Tibial nerve (tissue), 4 donors: ENCODE data around the gene ICE1. TPM values are rescaled to one million over a fixed set of nuclear protein-coding genes. Genes with fewer than 3 reads are reported as not detected.
"Not testable (repeated sequence)": the region's sequence is repeated elsewhere in the genome, so short reads cannot be mapped to it uniquely, and the experiment has no call there.

ENCODE experiments used
- DNase-seq, 2 donors: peaks; one replicate each; pipeline ENCODE4 v3.0.0-alpha.2; 2019; ENCODE audit warnings: low spot score in 2 of 2
- H3K27ac ChIP-seq, 4 donors: fragments of 200-600 bp; sonication (generic) in 3 of 4; one replicate each; pipeline ENCODE4 v1.5.1; 2017 to 2019; ENCODE audit warnings: mild to moderate bottlenecking in 1 of 4
- H3K27me3 ChIP-seq, 2 donors: fragments of 200-600 bp; sonication (generic) in 1 of 2; one replicate each; pipeline versions ENCODE4 v1.5.1 to v1.6.0; 2017 to 2019
- H3K36me3 ChIP-seq, 3 donors: fragments of 200-600 bp; sonication (generic); one replicate each; pipeline ENCODE4 v1.5.1; 2018 to 2019
- H3K4me1 ChIP-seq, 4 donors: fragments of 200-600 bp; sonication (generic) in 3 of 4; one replicate each; pipeline ENCODE4 v1.5.1; 2017 to 2019
- H3K4me3 ChIP-seq, 4 donors: fragments of 200-600 bp; sonication (generic) in 3 of 4; one replicate each; pipeline ENCODE4 v1.5.1; 2017 to 2019; ENCODE audit warnings: mild to moderate bottlenecking in 1 of 4, moderate library complexity in 1 of 4
- H3K9me3 ChIP-seq, 4 donors: fragments of 200-600 bp; sonication (generic) in 3 of 4; one replicate each; pipeline ENCODE4 v1.5.1; 2017 to 2019
- EP300 ChIP-seq, 2 donors: sonication (generic); formaldehyde crosslinking; IDR thresholded peaks; one replicate each; pipeline ENCODE4 v1.6.1; 2017; ENCODE audit warnings: antibody characterized with exemption in 2 of 2, mild to moderate bottlenecking in 1 of 2
- POLR2A ChIP-seq, 2 donors: fragments of 450-650 bp; IDR thresholded peaks; one replicate each; pipeline ENCODE4 v1.6.1; 2017; ENCODE audit warnings: antibody characterized with exemption in 2 of 2, mild to moderate bottlenecking in 2 of 2, moderate library complexity in 2 of 2
- WGBS, 2 donors: methylation state at CpG; one replicate each; pipeline ENCODE4 v1.1.5; 2018; 5-methylcytosine and 5-hydroxymethylcytosine counted together
- total RNA-seq, 4 donors: library from RNA; depleted of rRNA; stranded (reverse); fragments of >200 nt; gene quantifications; one replicate each; pipeline ENCODE4 v1.1.0, GENCODE V29; 2016
- TF ChIP-seq, protein P1 (sequence below), 5 experiments: fragments of 200-600 bp in 3 of 5; fragments of 450-650 bp in 2 of 5; sonication (generic) in 3 of 5; IDR thresholded peaks; one replicate each; pipeline ENCODE4 v1.5.1; 2016 to 2019; ENCODE audit warnings: antibody characterized with exemption in 5 of 5, mild to moderate bottlenecking in 3 of 5, moderate library complexity in 2 of 5

Gene ICE1
- total RNA-seq, 4 donors from 2014 or later, result 30.9 to 37.5 (median 33.7) TPM

DNA sequence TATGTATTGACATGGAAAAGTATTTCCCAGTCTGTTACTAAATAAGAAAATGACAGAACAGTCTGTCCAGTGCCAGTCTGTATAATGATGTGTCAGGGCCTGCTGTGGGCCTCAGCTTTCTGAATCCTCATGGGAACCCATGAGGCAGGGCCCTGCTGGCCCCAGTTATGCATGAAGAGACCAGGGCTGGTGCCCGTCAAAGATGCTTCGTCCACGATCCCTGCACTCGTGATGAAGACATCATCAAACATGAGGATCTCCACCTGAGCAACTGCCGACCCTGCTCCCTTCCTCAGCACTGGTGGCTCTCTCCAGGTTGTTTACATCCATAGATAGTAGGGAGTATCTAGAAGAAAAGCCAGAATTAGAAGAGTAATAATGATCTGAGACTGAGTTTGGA lies 52.5 kb downstream of the ICE1 start:
- Histone ChIP-seq H3K9me3 (no peaks in the 10 kb centered on the region), H3K27me3 (no peaks in the 10 kb centered on the region), H3K27ac (no peak overlapping the region), H3K4me3 (no peak overlapping the region), H3K36me3 (peaks cover 0 to 77% (median 7%) of the 10 kb centered on the region in 3 donors), H3K4me1 (no peaks in the 10 kb centered on the region)
- TF ChIP-seq, protein P1, sequence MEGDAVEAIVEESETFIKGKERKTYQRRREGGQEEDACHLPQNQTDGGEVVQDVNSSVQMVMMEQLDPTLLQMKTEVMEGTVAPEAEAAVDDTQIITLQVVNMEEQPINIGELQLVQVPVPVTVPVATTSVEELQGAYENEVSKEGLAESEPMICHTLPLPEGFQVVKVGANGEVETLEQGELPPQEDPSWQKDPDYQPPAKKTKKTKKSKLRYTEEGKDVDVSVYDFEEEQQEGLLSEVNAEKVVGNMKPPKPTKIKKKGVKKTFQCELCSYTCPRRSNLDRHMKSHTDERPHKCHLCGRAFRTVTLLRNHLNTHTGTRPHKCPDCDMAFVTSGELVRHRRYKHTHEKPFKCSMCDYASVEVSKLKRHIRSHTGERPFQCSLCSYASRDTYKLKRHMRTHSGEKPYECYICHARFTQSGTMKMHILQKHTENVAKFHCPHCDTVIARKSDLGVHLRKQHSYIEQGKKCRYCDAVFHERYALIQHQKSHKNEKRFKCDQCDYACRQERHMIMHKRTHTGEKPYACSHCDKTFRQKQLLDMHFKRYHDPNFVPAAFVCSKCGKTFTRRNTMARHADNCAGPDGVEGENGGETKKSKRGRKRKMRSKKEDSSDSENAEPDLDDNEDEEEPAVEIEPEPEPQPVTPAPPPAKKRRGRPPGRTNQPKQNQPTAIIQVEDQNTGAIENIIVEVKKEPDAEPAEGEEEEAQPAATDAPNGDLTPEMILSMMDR (IDR thresholded peaks at IDR 0.05), result no peak
- TF ChIP-seq EP300 (IDR thresholded peaks at IDR 0.05), result no peak
- TF ChIP-seq POLR2A (IDR thresholded peaks at IDR 0.05), result no peak
- DNase-seq, result no peak
- WGBS, 2 donors, result 89 to 96% methylated on average over 5 of the region's 5 CpGs

GRCh38 chr5:5475975-5476374 lies 53.5 kb downstream of the ICE1 start:
- no peak overlapping the region for H3K27ac ChIP-seq
- no peaks in the 10 kb centered on the region for H3K4me1 ChIP-seq
- H3K36me3 ChIP-seq, result peaks cover 0 to 74% (median 7%) of the 10 kb centered on the region in 3 donors
- H3K9me3 ChIP-seq, result no peaks in the 10 kb centered on the region
- TF ChIP-seq, protein P1 (IDR thresholded peaks at IDR 0.05), result no peak
- no peak for TF ChIP-seq EP300 (IDR thresholded peaks at IDR 0.05)
- TF ChIP-seq POLR2A (IDR thresholded peaks at IDR 0.05), result no peak
- no peak for DNase-seq
- WGBS, 2 donors, result 98% methylated on average over 2 of the region's 2 CpGs
- no peaks in the 10 kb centered on the region for H3K27me3 ChIP-seq
- no peak overlapping the region for H3K4me3 ChIP-seq

GRCh38 chr5:5479578-5479977 lies 57.1 kb downstream of the ICE1 start:
- peaks cover 0 to 70% (median 5%) of the 10 kb centered on the region in 3 donors for H3K36me3 ChIP-seq

DNA sequence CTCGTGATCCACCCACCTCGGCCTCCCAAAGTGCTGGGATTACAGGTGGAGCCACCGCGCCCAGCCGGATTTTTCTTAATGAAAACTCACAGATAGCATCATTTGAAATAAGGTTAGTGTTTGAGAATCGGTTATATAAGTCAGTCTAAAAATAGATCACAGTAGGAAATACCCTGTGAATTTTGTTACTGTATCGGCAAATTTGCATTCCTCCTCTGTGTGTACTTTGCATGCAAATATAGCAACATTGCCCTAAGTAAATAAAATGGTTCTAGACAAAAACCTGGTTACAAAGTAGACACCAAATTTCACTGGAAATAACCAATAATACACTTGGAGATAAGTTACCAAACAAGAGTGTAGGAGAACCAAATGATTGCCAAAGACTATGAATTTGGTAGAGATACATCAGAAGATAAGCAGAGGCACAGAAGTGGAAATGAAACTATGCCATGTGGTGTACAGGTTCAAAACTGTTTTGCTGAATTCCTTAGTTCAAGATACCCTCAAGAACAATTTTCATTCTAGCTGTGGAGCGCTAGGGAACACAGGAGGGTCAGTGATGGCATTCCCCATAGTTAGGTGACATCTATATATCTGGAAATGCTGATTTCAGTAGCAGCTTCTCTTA lies 58.1 kb downstream of the ICE1 start:
- Histone ChIP-seq H3K27me3 (no peaks in the 10 kb centered on the region), H3K4me3 (no peak overlapping the region), H3K4me1 (no peaks in the 10 kb centered on the region), H3K9me3 (no peaks in the 10 kb centered on the region), H3K27ac (no peak overlapping the region), H3K36me3 (peaks cover 0 to 64% (median 0%) of the 10 kb centered on the region in 3 donors)
- DNase-seq, result no peak
- no peak for TF ChIP-seq POLR2A (IDR thresholded peaks at IDR 0.05)
- TF ChIP-seq, protein P1 (IDR thresholded peaks at IDR 0.05), result no peak
- TF ChIP-seq EP300 (IDR thresholded peaks at IDR 0.05), result no peak
- whole genome bisulfite sequencing, 2 donors, result 92% methylated on average over 8 of the region's 8 CpGs

More at GRCh38 chr5:5479578-5479977, 57.1 kb downstream of the ICE1 start:
- H3K9me3 ChIP-seq, DNase-seq, H3K27ac ChIP-seq, H3K4me1 ChIP-seq, H3K4me3 ChIP-seq, H3K27me3 ChIP-seq: not testable (repeated sequence)
- WGBS, 2 donors, result 100% methylated on average over 1 of the region's 1 CpG

- WGBS, 2 donors, result 82% methylated on average over 3 of the region's 3 CpGs
- Histone ChIP-seq H3K4me3 (no peak overlapping the region), H3K27ac (no peak overlapping the region), H3K27me3 (no peaks in the 10 kb centered on the region), H3K9me3 (no peaks in the 10 kb centered on the region), H3K4me1 (no peaks in the 10 kb centered on the region), H3K36me3 (peaks cover 0 to 63% (median 0%) of the 10 kb centered on the region in 3 donors)
- no peak for DNase-seq
- TF ChIP-seq, protein P1 (IDR thresholded peaks at IDR 0.05), result no peak
- TF ChIP-seq EP300 (IDR thresholded peaks at IDR 0.05) (no peak), POLR2A (IDR thresholded peaks at IDR 0.05) (no peak)
These were observed 58.7 kb downstream of the ICE1 start for GRCh38 chr5:5481206-5481605.
